Right atrium auricular region (tissue), 2 donors: Measurements from ENCODE around the gene PAX3. TPM values are rescaled to one million over a fixed set of nuclear protein-coding genes. Genes with fewer than 3 reads are reported as not detected.
"Not testable (repeated sequence)": the region's sequence is repeated elsewhere in the genome, so short reads cannot be mapped to it uniquely, and the experiment has no call there.

Experiments used
- DNase-seq: peaks from one replicate; pipeline ENCODE4 v3.0.0-alpha.2; 2019; ENCODE audit warnings: low spot score
- H3K27ac ChIP-seq, 2 donors: fragments of 200-600 bp; sonication (generic); 1 replicate in 1 of 2; 2 replicates in 1 of 2; pipeline ENCODE4 v1.5.1; 2016 to 2019
- H3K27me3 ChIP-seq, 2 donors: fragments of 200-600 bp; sonication (generic); one replicate each; pipeline versions ENCODE4 v1.5.1 to v1.6.0; 2017 to 2019
- H3K36me3 ChIP-seq: fragments of 200-600 bp; sonication (generic); one replicate; pipeline ENCODE4 v1.5.1; 2016
- H3K4me1 ChIP-seq, 2 donors: fragments of 200-600 bp; sonication (generic); one replicate each; pipeline versions ENCODE4 v1.5.1 to v1.6.0; 2017 to 2019
- H3K4me3 ChIP-seq, 2 donors: fragments of 200-600 bp; sonication (generic); 1 replicate in 1 of 2; 2 replicates in 1 of 2; pipeline ENCODE4 v1.5.1; 2017 to 2019; ENCODE audit warnings: mild to moderate bottlenecking in 1 of 2, moderate library complexity in 1 of 2
- H3K9me3 ChIP-seq, 2 donors: fragments of 200-600 bp; sonication (generic); one replicate each; pipeline ENCODE4 v1.5.1; 2019
- total RNA-seq, 2 donors: library from RNA; depleted of rRNA; stranded (reverse); fragments of >200 nt; gene quantifications; one replicate each; pipeline ENCODE4 v1.1.0, GENCODE V29; 2016
- TF ChIP-seq, protein P1 (sequence below), 2 donors: fragments of 200-600 bp; sonication (generic); IDR thresholded peaks; one replicate each; pipeline ENCODE4 v1.5.1; 2019; ENCODE audit warnings: antibody characterized with exemption in 2 of 2

The PAX3 gene
- total RNA-seq, 2 donors from 2014 or later, result 0.24 to 1.7 TPM

DNA sequence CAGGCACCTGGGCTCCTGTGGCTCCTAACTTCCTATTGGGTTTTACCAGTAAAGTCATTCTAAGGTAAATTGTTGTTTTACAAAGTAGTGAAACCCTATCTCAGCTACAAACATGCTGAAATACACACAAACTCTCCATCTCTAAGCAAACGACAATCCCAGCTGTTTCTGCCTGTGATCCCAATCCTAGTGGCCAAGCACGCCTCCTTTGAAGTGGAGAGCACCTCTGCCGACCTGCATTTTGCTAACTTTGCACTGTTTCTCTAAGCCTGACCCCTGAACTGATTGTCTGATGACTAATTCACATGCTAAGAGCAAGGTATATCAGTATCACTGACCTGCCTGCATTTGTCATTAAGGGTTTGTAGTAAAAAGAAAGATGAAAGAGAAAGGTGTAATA is 124.3 kb downstream of the PAX3 start:
- Histone ChIP-seq H3K9me3 (no peaks in the 10 kb centered on the region), H3K4me3 (no peak overlapping the region), H3K36me3 (no peaks in the 10 kb centered on the region), H3K27ac (no peak overlapping the region), H3K4me1 (no peaks in the 10 kb centered on the region), H3K27me3 (no peaks in the 10 kb centered on the region)
- TF ChIP-seq, protein P1, sequence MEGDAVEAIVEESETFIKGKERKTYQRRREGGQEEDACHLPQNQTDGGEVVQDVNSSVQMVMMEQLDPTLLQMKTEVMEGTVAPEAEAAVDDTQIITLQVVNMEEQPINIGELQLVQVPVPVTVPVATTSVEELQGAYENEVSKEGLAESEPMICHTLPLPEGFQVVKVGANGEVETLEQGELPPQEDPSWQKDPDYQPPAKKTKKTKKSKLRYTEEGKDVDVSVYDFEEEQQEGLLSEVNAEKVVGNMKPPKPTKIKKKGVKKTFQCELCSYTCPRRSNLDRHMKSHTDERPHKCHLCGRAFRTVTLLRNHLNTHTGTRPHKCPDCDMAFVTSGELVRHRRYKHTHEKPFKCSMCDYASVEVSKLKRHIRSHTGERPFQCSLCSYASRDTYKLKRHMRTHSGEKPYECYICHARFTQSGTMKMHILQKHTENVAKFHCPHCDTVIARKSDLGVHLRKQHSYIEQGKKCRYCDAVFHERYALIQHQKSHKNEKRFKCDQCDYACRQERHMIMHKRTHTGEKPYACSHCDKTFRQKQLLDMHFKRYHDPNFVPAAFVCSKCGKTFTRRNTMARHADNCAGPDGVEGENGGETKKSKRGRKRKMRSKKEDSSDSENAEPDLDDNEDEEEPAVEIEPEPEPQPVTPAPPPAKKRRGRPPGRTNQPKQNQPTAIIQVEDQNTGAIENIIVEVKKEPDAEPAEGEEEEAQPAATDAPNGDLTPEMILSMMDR (IDR thresholded peaks at IDR 0.05), result no peak
- DNase-seq, result no peak

DNA sequence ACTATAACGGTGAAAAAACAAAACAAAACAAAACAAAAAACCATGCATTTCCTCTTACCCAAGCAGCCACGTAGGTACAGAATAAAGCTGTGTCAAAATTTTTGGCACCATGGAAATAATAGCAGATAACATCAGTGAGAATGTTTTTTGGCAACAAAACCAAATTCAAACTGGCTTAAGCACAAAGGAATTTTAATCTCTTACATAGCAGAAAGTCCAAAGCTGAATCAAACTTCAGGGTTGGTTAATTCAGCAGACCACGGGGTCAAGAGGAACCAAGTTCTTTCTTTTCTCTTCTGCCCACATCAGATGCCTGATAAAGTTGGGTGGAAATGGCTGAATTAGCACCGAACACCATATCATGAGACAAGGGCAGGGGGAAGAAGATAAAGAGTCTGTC is 129.5 kb downstream of the PAX3 start:
- H3K4me1 ChIP-seq, result no peaks in the 10 kb centered on the region
- no peak overlapping the region for H3K27ac ChIP-seq
- TF ChIP-seq, protein P1 (IDR thresholded peaks at IDR 0.05), result no peak
- no peak for DNase-seq
- no peaks in the 10 kb centered on the region for H3K9me3 ChIP-seq
- no peak overlapping the region for H3K4me3 ChIP-seq
- no peaks in the 10 kb centered on the region for H3K36me3 ChIP-seq
- no peaks in the 10 kb centered on the region for H3K27me3 ChIP-seq

DNA sequence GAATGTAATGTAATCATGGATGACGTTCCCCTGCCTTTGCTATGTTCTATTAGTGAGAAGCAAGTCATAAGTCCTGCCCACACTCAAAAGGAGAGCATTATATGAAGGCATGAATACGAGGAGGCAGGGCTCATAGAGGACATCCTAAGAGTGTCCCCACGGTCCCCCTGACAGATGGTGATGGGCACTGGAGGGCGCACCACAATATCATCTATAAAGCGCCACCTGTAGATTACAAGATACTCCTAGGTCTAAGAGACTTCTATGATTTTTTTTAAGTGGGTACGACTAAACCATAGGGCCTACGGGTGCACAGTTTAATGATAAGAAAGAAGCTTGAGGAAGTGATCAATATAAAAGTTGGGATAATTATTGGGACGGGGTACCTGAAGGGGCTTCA is 131.0 kb downstream of the PAX3 start:
- Histone ChIP-seq H3K27me3 (no peaks in the 10 kb centered on the region), H3K4me1 (no peaks in the 10 kb centered on the region), H3K36me3 (no peaks in the 10 kb centered on the region), H3K4me3 (no peak overlapping the region), H3K27ac (no peak overlapping the region), H3K9me3 (no peaks in the 10 kb centered on the region)
- TF ChIP-seq, protein P1 (IDR thresholded peaks at IDR 0.05), result no peak
- no peak for DNase-seq

DNA sequence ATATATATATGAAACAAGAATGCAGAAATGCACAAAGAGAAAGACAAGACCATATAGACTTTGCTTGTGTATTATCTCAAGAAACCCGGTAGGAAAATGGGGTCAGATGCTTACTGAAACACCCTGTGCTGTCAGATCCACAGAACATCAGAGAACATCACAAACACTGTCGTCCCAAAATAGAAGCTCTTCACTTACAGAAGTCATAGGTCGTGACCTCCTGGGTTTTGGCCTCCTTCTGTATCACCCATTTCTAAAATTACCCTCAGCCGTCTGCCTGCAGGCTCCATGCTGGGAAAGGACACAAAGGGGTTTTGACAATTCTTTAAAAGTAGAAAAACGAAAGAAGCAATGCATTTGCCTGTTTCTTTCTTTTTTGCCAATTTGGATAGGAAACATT is 137.9 kb downstream of the PAX3 start:
- TF ChIP-seq, protein P1 (IDR thresholded peaks at IDR 0.05), result no peak
- Histone ChIP-seq H3K4me1 (no peaks in the 10 kb centered on the region), H3K27me3 (no peaks in the 10 kb centered on the region), H3K27ac (no peak overlapping the region), H3K36me3 (no peaks in the 10 kb centered on the region), H3K9me3 (no peaks in the 10 kb centered on the region), H3K4me3 (no peak overlapping the region)
- DNase-seq, result no peak

DNA sequence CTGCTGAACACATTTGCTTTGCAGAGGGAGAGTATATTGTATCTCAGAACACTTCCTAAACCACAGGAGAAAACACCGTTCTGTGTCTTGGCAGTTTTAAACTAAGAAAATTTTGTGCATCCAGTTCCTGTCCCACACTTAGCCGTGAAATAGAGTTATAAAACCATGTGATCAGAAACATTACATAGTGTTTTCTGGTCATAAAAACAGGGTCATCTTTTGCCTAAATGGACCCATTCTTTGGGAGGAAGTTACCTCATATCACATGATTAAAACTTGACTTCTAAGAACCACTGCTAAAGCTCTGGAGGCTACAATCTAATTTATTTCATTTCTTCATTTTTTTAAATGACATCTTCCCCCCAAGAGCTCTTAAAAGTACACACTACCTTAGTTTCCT is 138.7 kb downstream of the PAX3 start:
- no peak for DNase-seq
- Histone ChIP-seq H3K9me3 (no peaks in the 10 kb centered on the region), H3K27ac (no peak overlapping the region), H3K4me3 (no peak overlapping the region), H3K36me3 (no peaks in the 10 kb centered on the region), H3K4me1 (no peaks in the 10 kb centered on the region), H3K27me3 (no peaks in the 10 kb centered on the region)
- TF ChIP-seq, protein P1 (IDR thresholded peaks at IDR 0.05), result no peak

DNA sequence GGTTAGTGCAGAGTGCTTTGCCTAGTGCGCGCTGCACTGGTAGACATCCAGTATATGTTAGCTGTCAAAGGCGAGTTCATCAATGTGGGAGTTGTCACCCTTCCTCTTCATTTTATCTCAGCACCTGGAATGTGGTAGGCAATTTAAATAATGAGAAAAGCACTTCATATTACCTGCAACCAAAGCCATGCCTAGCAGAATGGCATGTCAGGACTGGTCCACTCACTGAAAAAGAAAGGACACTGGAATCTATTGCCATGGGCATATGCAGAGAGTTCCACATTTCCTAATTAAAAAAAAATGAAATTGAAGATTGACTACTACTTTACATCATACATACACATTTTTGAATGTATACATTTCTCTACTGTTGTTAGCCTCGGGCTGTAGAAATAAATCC is 139.6 kb downstream of the PAX3 start:
- Histone ChIP-seq H3K4me3 (no peak overlapping the region), H3K9me3 (no peaks in the 10 kb centered on the region), H3K27me3 (no peaks in the 10 kb centered on the region), H3K36me3 (no peaks in the 10 kb centered on the region), H3K27ac (no peak overlapping the region), H3K4me1 (no peaks in the 10 kb centered on the region)
- DNase-seq, result no peak
- TF ChIP-seq, protein P1 (IDR thresholded peaks at IDR 0.05), result no peak

DNA sequence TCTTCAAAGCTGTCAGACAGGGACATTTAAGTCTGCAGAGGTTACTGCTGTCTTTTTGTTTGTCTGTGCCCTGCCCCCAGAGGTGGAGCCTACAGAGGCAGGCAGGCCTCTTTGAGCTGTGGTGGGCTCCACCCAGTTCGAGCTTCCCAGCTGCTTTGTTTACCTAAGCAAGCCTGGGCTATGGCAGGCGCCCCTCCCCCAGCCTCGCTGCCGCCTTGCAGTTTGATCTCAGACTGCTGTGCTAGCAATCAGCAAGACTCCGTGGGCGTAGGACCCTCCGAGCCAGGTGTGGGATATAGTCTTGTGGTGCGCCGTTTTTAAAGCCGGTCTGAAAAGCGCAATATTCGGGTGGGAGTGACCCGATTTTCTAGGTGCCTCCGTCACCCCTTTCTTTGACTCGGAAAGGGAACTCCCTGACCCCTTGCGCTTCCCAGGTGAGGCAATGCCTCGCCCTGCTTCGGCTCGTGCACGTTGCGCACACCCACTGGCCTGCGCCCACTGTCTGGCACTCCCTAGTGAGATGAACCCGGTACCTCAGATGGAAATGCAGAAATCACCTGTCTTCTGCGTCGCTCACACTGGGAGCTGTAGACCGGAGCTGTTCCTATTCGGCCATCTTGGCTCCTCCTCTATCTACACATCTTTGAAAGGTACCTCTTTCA is 143.7 kb downstream of the PAX3 start:
- H3K36me3 ChIP-seq, H3K27me3 ChIP-seq, H3K4me3 ChIP-seq, H3K9me3 ChIP-seq, H3K4me1 ChIP-seq, H3K27ac ChIP-seq, DNase-seq: not testable (repeated sequence)
